ENCODE results near the gene PMPCA.

The PMPCA gene

DNA sequence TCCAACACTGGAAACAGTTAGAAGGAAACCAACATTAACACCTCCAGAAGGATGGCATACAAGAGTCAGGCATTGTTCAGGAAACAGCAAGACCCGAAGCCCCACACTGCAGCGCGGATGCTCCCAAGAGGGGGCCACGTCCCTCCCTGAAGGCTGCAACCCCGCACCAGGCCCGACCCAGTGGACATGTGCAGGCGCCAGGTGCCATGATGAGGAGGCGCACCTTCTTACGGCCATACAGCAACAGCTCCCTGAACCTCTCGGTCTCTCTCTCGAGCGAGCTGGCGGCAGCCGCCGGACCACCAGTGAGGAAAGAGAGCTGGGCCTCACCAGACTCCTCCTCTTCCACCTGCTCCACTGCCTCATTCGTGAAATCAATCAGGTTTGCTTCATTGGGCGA is 52.2 kb downstream of the PMPCA start:
- no peak overlapping the region for H3K4me3 ChIP-seq (ENCODE audit: insufficient read depth, low read length, poor library complexity, severe bottlenecking)
- no peaks in the 10 kb centered on the region for H3K9me3 ChIP-seq (ENCODE audit: insufficient read depth, low read length)
- H3F3A ChIP-seq (ENCODE audit: insufficient read depth), result no peaks in the 10 kb centered on the region
- no peak overlapping the region for H3K27ac ChIP-seq (ENCODE audit: low read depth, low read length)
- no peaks in the 10 kb centered on the region for H3K9me2 ChIP-seq (replicated peaks; ENCODE audit: insufficient read depth, low read length)
- no peaks in the 10 kb centered on the region for H3K27me3 ChIP-seq (ENCODE audit: low read length)
- no peaks in the 10 kb centered on the region for H3K79me2 ChIP-seq (ENCODE audit: insufficient read depth, low read length)
- TF ChIP-seq EZH2phosphoT487 (conservative IDR thresholded peaks at IDR 0.05; ENCODE audit: low read length), result no peak
- TF ChIP-seq, protein P1, sequence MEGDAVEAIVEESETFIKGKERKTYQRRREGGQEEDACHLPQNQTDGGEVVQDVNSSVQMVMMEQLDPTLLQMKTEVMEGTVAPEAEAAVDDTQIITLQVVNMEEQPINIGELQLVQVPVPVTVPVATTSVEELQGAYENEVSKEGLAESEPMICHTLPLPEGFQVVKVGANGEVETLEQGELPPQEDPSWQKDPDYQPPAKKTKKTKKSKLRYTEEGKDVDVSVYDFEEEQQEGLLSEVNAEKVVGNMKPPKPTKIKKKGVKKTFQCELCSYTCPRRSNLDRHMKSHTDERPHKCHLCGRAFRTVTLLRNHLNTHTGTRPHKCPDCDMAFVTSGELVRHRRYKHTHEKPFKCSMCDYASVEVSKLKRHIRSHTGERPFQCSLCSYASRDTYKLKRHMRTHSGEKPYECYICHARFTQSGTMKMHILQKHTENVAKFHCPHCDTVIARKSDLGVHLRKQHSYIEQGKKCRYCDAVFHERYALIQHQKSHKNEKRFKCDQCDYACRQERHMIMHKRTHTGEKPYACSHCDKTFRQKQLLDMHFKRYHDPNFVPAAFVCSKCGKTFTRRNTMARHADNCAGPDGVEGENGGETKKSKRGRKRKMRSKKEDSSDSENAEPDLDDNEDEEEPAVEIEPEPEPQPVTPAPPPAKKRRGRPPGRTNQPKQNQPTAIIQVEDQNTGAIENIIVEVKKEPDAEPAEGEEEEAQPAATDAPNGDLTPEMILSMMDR (IDR thresholded peaks at IDR 0.05; ENCODE audit: insufficient read depth, low read length, poor library complexity, severe bottlenecking), result no peak
- H3K9ac ChIP-seq (ENCODE audit: low read length), result no peak overlapping the region
- H3K36me3 ChIP-seq (ENCODE audit: low read length), result peaks cover 3% of the 10 kb centered on the region; the same call in 1 of the 2 replicates
- H4K20me1 ChIP-seq (ENCODE audit: low read depth, low read length), result no peaks in the 10 kb centered on the region
- H2AFZ ChIP-seq (ENCODE audit: low read depth, low read length, severe bottlenecking), result no peak overlapping the region
- H3K4me2 ChIP-seq (ENCODE audit: low read depth, low read length, poor library complexity, severe bottlenecking), result no peak overlapping the region

DNA sequence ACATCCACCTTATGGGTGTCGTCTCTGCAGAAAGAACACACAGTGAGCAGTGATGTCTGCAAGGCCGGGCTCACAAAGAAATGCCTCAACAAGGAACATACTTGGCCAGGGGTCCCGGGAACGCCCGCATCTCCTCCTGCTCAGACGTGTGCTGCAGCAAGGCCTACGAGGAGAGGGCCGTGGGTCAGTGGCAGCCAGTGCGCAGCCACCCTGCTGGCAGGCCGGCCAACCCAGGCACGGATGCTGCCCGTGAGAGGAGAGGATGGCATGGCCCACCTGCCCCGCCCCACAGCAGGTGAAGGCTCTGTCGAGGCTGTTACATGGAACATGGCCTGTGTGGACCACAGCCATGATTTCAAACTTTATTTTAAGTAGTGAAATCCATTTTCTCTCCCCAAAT is 53.1 kb downstream of the PMPCA start:
- H3K27me3 ChIP-seq (ENCODE audit: low read length), result no peaks in the 10 kb centered on the region
- no peaks in the 10 kb centered on the region for H3K9me3 ChIP-seq (ENCODE audit: insufficient read depth, low read length)
- peaks cover 3% of the 10 kb centered on the region; the same call in 1 of the 2 replicates for H3K36me3 ChIP-seq (ENCODE audit: low read length)
- H3K4me3 ChIP-seq (ENCODE audit: insufficient read depth, low read length, poor library complexity, severe bottlenecking), result no peak overlapping the region
- no peaks in the 10 kb centered on the region for H4K20me1 ChIP-seq (ENCODE audit: low read depth, low read length)
- TF ChIP-seq EZH2phosphoT487 (conservative IDR thresholded peaks at IDR 0.05; ENCODE audit: low read length), result no peak
- TF ChIP-seq, protein P1 (IDR thresholded peaks at IDR 0.05; ENCODE audit: insufficient read depth, low read length, poor library complexity, severe bottlenecking), result no peak
- H3F3A ChIP-seq (ENCODE audit: insufficient read depth), result no peaks in the 10 kb centered on the region
- no peak overlapping the region for H2AFZ ChIP-seq (ENCODE audit: low read depth, low read length, severe bottlenecking)
- H3K9me2 ChIP-seq (replicated peaks; ENCODE audit: insufficient read depth, low read length), result no peaks in the 10 kb centered on the region
- no peak overlapping the region for H3K27ac ChIP-seq (ENCODE audit: low read depth, low read length)
- no peaks in the 10 kb centered on the region for H3K79me2 ChIP-seq (ENCODE audit: insufficient read depth, low read length)
- H3K9ac ChIP-seq (ENCODE audit: low read length), result no peak overlapping the region
- H3K4me2 ChIP-seq (ENCODE audit: low read depth, low read length, poor library complexity, severe bottlenecking), result no peak overlapping the region

DNA sequence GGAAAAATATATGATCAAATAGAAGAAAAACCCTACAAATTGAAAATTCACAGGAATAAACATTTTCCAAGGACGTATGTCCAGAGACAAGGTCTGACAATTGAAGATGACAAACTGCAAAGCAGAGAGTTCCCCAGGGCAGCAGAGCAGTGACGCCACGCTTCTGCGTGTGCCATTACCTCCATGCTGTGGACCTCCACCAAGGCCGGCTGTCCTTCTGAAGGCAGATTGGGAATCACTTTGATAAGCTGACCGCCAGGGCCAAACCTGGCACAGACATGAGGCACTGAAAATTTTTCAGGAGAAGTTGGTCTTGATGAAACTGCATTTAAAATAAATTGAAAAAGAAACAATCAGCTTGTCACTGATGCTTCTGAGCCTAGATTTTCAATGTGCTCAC is 53.8 kb downstream of the PMPCA start:
- Histone ChIP-seq H3K27ac (ENCODE audit: low read depth, low read length) (no peak overlapping the region), H3K79me2 (ENCODE audit: insufficient read depth, low read length) (no peaks in the 10 kb centered on the region), H3F3A (ENCODE audit: insufficient read depth) (no peaks in the 10 kb centered on the region), H3K36me3 (ENCODE audit: low read length) (peaks cover 3% of the 10 kb centered on the region; the same call in 1 of the 2 replicates), H3K4me3 (ENCODE audit: insufficient read depth, low read length, poor library complexity, severe bottlenecking) (no peak overlapping the region), H3K4me2 (ENCODE audit: low read depth, low read length, poor library complexity, severe bottlenecking) (no peak overlapping the region), H3K27me3 (ENCODE audit: low read length) (no peaks in the 10 kb centered on the region), H3K9me2 (replicated peaks; ENCODE audit: insufficient read depth, low read length) (no peaks in the 10 kb centered on the region), H3K9me3 (ENCODE audit: insufficient read depth, low read length) (no peaks in the 10 kb centered on the region), H2AFZ (ENCODE audit: low read depth, low read length, severe bottlenecking) (no peak overlapping the region), H3K9ac (ENCODE audit: low read length) (no peak overlapping the region), H4K20me1 (ENCODE audit: low read depth, low read length) (no peaks in the 10 kb centered on the region)
- no peak for TF ChIP-seq EZH2phosphoT487 (conservative IDR thresholded peaks at IDR 0.05; ENCODE audit: low read length)
- TF ChIP-seq, protein P1 (IDR thresholded peaks at IDR 0.05; ENCODE audit: insufficient read depth, low read length, poor library complexity, severe bottlenecking), result no peak

All from SU-DHL-6 (cell line).